Ovary (tissue), 3 donors: ENCODE results near the gene RAC3.

ENCODE experiments used
- EP300 ChIP-seq: sonication (generic); formaldehyde crosslinking; IDR thresholded peaks from one replicate; pipeline ENCODE4 v1.6.1; 2017; ENCODE audit warnings: antibody characterized with exemption
- POLR2A ChIP-seq: fragments of 450-650 bp; IDR thresholded peaks from one replicate; pipeline ENCODE4 v1.6.1; 2017; ENCODE audit warnings: antibody characterized with exemption, mild to moderate bottlenecking, moderate library complexity
- TF ChIP-seq, protein P1 (sequence below), 3 donors: fragments of 450-650 bp in 2 of 3; fragments of 200-600 bp in 1 of 3; IDR thresholded peaks; one replicate each; pipeline versions ENCODE4 v1.5.1 to v1.8.0; 2016 to 2022; ENCODE audit warnings: antibody characterized with exemption in 3 of 3, mild to moderate bottlenecking in 1 of 3
- donor health status: DM: no; HTN: no; CAD: no.

DNA sequence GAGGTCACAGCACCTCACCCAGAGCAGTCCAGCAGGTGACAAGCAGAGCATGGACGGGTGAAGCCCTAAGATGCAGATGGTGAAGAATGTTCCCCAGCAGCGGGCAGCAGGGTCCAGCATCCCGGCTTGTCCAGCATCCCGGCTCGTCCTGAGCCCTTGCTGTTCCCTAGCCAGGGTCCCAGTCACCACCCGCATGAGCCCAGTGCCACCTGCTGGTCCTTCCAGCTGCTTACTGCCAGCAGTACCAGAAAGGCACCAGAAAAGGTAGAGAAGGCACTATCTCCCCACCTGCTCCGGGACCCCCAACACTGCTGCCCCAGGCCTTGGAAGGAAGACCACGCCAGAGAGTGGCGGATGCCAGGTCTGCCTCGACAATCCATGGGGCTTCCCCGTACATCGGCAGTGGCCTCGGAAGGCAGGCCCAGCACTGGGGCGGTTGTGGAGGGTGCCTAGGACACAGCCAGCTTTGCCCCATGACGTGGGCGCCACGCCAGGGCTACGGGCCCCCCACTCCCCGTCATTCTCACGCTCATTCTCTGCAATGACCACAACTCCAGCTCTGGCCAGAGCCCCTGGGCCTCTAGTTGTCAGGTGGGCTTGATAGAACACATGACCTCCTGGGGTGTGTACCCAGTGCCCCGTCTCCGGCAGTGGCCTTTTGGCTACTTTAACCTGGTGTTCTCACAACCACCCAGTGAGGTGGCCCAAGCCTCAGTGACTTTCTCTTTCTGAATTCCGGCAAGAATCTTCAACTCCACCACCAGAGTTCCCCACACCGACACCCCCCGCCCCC is 10.2 kb upstream of the RAC3 start:
- TF ChIP-seq, protein P1, sequence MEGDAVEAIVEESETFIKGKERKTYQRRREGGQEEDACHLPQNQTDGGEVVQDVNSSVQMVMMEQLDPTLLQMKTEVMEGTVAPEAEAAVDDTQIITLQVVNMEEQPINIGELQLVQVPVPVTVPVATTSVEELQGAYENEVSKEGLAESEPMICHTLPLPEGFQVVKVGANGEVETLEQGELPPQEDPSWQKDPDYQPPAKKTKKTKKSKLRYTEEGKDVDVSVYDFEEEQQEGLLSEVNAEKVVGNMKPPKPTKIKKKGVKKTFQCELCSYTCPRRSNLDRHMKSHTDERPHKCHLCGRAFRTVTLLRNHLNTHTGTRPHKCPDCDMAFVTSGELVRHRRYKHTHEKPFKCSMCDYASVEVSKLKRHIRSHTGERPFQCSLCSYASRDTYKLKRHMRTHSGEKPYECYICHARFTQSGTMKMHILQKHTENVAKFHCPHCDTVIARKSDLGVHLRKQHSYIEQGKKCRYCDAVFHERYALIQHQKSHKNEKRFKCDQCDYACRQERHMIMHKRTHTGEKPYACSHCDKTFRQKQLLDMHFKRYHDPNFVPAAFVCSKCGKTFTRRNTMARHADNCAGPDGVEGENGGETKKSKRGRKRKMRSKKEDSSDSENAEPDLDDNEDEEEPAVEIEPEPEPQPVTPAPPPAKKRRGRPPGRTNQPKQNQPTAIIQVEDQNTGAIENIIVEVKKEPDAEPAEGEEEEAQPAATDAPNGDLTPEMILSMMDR (IDR thresholded peaks at IDR 0.05): peak; percentile 13 to 70 (median 38)
- TF ChIP-seq POLR2A: no peak
- no peak for TF ChIP-seq EP300
